Measurements from ENCODE around the gene CHAT.

DNA sequence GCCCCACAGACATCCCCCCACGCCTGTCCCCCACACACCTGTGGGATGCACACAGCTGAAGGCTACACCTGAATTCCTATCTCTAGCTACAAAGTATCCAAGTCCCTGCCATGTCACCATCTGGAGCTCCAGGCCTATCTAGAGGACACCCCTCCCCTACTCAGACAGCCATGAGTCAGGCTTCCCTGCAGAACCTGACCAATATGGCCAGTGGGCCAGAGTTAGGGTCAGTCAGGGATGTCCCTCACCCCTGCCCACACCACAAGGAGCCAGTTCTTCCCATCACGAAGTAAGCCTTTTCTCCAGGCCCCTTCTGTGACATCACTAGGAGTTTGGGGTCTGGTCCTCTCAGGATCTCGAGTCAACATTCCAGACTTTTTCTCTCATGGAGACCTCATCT is 14.3 kb upstream of the CHAT start:
- TF ChIP-seq POLR2A (IDR thresholded peaks at IDR 0.05), result no peak
- TF ChIP-seq, protein P1, sequence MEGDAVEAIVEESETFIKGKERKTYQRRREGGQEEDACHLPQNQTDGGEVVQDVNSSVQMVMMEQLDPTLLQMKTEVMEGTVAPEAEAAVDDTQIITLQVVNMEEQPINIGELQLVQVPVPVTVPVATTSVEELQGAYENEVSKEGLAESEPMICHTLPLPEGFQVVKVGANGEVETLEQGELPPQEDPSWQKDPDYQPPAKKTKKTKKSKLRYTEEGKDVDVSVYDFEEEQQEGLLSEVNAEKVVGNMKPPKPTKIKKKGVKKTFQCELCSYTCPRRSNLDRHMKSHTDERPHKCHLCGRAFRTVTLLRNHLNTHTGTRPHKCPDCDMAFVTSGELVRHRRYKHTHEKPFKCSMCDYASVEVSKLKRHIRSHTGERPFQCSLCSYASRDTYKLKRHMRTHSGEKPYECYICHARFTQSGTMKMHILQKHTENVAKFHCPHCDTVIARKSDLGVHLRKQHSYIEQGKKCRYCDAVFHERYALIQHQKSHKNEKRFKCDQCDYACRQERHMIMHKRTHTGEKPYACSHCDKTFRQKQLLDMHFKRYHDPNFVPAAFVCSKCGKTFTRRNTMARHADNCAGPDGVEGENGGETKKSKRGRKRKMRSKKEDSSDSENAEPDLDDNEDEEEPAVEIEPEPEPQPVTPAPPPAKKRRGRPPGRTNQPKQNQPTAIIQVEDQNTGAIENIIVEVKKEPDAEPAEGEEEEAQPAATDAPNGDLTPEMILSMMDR (IDR thresholded peaks at IDR 0.05), result no peak
